HG02840 (cell line): ENCODE data around the gene EZH2.

Experiments
- ATAC-seq: cut with Tn5 transposase; IDR thresholded peaks from one replicate; pipeline ENCODE4 v1.9.1; 2021; ENCODE audit warnings: mild to moderate bottlenecking, moderate library complexity, moderate number of reproducible peaks; ENCODE audit not compliant: unreplicated experiment, low FRiP score

Gene EZH2

GRCh38 chr7:148862481-148862880, 21.6 kb downstream of the EZH2 start:
- ATAC-seq, result no peak

DNA sequence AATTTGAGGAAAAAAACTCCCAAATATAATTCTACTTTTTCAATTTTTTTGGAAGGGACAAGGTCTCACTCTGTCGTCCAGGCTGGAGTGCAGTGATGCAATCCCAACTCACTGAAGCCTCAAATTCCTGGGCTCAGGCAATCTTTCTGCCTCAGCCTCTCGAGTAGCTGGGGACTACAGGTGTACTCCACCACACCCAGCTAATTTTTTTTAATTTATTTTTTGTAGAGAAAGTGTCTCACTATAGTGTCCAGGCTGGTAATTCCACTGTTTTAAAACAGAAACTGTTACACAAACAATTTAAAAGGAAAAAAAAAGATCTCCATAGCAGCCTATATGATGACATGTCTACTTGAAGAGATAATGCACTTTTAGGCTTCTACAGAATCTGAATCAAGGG, 25.6 kb downstream of the EZH2 start:
- no peak for ATAC-seq

- ATAC-seq, result no peak
Observed at GRCh38 chr7:148856891-148857290, 27.2 kb downstream of the EZH2 start.

DNA sequence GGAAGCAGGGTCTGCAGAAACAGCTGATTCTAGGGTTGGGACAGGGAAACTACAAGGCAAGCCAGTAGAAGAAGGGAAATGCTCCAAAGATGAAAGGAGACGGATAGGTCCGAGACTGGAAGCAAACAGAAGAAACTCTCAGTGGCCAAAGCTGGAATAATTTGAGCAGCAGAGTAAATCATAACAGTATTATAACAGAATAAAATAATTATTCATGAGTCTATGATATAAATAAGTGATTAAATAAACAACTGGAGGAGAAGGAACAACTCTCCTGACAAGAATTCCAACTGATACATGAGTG, 27.6 kb downstream of the EZH2 start:
- ATAC-seq, result no peak

DNA sequence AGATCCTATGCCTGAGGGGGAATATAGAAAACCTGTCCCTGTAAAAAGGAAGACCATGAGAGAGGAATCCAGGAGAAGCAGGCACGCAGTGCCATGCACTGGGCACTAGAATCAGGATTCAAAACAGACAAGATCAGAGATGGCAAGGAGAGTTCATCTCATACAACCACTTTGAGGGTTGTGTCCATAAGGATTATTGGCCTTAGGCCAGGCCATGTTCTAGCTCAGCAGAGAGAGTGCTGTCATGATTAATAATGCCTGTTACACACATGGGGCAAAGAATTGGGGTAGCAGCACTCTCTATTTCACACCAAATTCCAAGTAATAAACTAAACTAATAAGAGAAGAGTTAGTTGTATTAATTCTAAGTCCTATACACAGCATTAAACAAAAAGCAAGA, 29.1 kb downstream of the EZH2 start:
- ATAC-seq, result no peak

DNA sequence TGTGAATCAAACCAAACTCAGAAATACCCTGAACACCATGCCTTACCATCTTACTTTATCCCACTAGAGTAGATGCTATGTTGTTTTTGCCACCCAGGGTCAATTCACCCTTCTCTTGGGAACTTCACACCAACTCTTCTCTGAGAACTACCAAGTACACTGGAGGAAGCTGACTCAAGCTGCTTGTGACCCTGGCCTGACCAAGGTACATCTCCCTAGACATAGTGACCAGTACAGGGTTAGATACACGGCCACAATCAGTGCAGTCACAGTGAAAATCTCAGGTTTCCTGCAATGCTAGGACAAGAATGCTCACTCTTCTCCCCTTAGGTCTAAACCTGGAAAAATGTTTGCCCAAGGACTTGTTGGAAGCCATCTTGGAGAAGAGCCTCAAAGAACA, 31.8 kb downstream of the EZH2 start:
- ATAC-seq, result no peak

DNA sequence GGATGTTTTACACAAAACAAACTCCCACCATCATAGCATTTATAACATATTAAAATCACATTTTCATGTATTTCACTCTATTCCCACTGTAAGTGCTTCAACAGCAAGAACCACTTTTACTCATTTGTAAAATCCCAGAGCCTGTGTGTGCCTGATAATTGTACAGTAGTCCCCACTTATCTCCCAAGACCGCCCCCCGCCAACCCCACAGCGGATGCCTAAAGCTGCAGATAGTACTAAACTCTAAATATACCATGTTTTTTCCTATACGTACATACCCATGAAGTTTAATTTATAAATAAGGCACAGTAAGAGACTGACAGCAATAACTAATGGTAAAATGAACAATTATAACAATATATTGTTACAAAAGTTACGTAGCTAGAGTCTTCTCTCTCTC, 33.5 kb downstream of the EZH2 start:
- no peak for ATAC-seq

GRCh38 chr7:148849393-148850098, 34.5 kb downstream of the EZH2 start:
- no peak for ATAC-seq

GRCh38 chr7:148847815-148848734, 36.0 kb downstream of the EZH2 start:
- no peak for ATAC-seq

- ATAC-seq, result no peak
Observed at GRCh38 chr7:148838905-148839304, 45.2 kb downstream of the EZH2 start.

GRCh38 chr7:148835854-148836253, 48.2 kb downstream of the EZH2 start:
- no peak for ATAC-seq

- ATAC-seq, result no peak
Observed at GRCh38 chr7:148834605-148835004, 49.5 kb downstream of the EZH2 start.

GRCh38 chr7:148831782-148832181, 52.3 kb downstream of the EZH2 start:
- ATAC-seq, result no peak

DNA sequence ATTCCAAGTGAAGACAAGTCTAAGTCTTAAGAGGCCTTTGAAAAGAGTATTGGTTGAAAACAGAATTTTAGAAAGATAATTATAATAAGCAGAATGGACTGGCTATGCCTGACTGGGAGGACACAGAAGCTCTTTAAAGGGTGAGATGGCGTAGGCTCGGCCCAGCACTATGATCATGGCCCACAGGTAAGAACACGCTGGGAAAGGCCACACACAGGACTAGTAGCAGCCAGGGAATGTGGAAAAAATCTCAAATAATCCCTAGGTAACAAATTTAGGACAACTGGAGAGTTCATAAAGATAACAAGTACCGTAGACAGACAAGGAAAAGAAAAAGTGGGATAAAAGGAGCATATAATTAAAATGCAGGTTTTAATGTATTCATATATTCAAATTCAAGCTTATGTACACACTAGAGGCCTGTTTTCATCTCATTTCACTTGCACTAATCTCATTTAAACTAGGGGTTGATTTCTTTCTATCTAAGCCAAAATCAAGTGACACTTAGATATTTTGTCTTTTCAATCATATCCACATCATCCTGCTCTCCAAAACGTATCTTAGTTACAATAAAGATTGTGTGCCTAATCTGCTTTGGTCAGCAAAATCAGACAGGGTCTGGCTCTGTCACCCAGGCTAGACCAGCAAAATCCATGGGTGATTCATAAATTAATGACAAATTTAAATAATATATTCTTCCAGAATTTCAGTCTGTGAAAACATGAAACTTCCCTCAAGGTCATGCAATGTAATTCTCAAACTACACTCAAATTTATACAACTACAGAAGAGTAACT, 53.0 kb downstream of the EZH2 start:
- no peak for ATAC-seq

GRCh38 chr7:148828965-148829364, 55.1 kb downstream of the EZH2 start:
- ATAC-seq, result no peak

DNA sequence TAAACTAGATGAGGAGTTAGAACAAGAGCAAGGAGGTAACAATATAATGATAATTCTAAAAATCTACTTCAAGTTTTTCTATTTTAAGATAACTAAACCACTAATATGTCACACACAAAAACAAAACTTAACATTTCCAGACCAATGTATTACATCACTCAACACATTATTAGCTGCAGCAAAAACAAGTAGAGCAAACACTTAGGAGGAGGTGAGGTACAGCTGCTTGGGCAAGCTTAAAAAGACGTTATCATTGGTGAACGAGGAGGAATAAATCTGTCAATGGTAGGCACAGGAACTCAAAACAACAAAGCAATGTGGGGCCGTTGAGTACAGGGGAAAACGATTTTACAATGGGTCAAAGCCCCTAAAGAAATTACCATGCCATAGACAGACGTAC, 58.8 kb downstream of the EZH2 start:
- no peak for ATAC-seq

- ATAC-seq, result no peak
Observed at GRCh38 chr7:148824864-148825263, 59.2 kb downstream of the EZH2 start.

- ATAC-seq, result no peak
Observed at GRCh38 chr7:148821422-148821821, 62.7 kb downstream of the EZH2 start.

GRCh38 chr7:148819697-148820360, 64.3 kb downstream of the EZH2 start:
- no peak for ATAC-seq

- ATAC-seq, result no peak
Observed at GRCh38 chr7:148815612-148816011, 68.5 kb downstream of the EZH2 start.
